Ureter (tissue), 1 donor: ENCODE results near the gene STPG1. TPM values are rescaled to one million over a fixed set of nuclear protein-coding genes. Genes with fewer than 3 reads are reported as not detected.
A peak's percentile ranks its signal among the peaks of the same experiment; 100 is the strongest.

Experiments used
- DNase-seq: peaks from one replicate; pipeline ENCODE4 v3.0.0-alpha.2; 2020; ENCODE audit warnings: low spot score
- total RNA-seq: library from RNA; stranded (reverse); gene quantifications from one replicate; pipeline ENCODE4 v1.2.4, GENCODE V29; 2023
- donor health status: DM: yes; HTN: yes; CAD: no.

Gene STPG1
- total RNA-seq, 1 donor from 2014 or later = 23.8 TPM

GRCh38 chr1:24369801-24370200 lies 43.8 kb downstream of the STPG1 start:
- no peak for DNase-seq

DNA sequence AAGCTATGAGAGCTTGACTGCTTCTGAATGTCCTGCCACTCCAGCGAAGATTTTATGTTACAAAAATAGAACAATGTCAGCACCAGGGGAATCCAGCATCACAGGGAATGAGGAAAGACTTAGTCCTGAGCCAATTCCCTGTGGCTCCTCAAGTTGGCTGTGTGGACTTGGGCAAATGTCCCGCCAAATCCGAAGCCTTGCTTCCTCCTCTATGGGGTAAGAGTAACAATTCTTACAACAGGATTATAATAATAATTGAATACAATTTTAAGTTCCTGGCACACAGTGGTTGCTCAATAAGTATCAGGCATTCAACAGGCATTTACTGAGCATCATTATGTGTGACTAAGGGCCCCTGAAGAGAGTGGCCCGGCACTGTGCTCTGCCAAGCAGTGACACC lies 44.4 kb downstream of the STPG1 start:
- no peak for DNase-seq

- DNase-seq = no peak
Observed at GRCh38 chr1:24366707-24367106, 46.9 kb downstream of the STPG1 start.

GRCh38 chr1:24364975-24365678 lies 48.5 kb downstream of the STPG1 start:
- peak; percentile 55 for DNase-seq

GRCh38 chr1:24364605-24364974 lies 49.0 kb downstream of the STPG1 start:
- DNase-seq = no peak

GRCh38 chr1:24363994-24364393 lies 49.6 kb downstream of the STPG1 start:
- no peak for DNase-seq

- no peak for DNase-seq
Observed at GRCh38 chr1:24362982-24363614, 50.5 kb downstream of the STPG1 start.

GRCh38 chr1:24362396-24362795 lies 51.2 kb downstream of the STPG1 start:
- no peak for DNase-seq

DNA sequence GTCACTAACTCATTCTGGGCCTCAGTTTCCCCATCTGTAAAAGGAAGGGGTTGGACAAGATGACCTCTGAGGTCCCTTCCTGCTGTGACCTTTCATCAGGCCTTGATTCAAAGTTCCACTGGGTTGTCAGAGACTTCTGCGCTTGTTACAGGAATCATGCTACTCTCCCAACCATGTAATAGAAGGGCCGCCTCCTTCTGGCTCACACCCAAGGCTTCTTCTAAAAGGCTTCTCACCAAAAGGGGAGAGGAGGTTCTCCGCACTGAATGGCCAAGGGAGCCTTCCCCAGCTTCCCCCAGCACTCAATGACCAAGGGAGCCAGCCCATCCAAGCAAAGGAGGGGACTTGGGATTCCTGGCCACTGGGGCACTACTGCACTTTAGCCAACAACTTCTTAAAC lies 51.8 kb downstream of the STPG1 start:
- no peak for DNase-seq

GRCh38 chr1:24360681-24361080 lies 52.9 kb downstream of the STPG1 start:
- no peak for DNase-seq

GRCh38 chr1:24357038-24357437 lies 56.5 kb downstream of the STPG1 start:
- DNase-seq = no peak

- DNase-seq = no peak
Observed at GRCh38 chr1:24355466-24355865, 58.1 kb downstream of the STPG1 start.

DNA sequence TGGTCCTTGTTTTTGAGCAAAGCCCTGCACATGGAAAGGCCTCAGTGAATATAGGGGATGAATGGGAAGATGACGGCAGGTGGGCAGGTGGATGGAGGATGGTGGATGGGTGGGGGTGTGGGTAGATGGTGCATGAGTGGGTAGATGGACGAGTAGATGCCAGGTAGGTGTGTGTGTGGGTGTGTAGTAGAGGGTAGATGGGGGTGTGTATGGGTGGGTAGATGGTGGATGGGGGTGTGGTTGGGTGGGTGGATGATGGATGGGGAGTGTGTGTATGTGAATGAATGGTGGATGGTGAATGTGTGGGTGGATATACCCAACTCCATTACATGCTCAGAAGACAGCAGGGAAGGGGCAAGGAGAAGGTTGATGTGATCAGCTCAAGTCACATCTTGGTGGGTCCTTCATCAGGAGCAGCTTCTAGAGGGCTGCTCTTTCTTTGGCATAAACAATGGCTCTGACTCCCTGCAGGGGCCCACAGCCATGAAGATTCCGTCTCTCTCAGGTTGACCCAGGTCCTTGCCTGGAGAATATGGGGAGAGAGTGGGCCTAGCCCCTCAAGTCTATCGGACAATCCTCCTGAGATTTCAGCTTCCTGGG lies 60.2 kb downstream of the STPG1 start:
- no peak for DNase-seq

- no peak for DNase-seq
Observed at GRCh38 chr1:24351918-24352627, 61.5 kb downstream of the STPG1 start.

DNA sequence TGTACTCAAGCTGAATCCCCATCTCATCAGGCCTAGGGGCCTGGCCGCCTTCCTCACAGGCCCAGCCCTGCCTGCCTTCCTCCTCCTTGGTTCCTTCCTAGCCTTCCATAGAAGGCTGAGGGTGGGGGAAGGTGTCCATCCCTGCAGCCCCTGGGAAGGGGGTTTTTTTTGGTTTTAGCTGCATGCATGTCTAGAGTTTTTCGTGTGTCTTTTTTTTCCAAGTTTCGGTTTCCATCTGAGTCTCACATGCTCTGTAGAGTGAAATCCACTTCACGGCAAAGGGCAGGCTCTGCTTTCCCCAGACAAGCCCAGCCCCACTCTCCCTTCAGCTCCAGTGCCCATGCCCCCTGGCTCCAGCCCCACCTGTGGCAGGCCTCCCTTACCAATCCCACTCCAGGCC lies 62.3 kb downstream of the STPG1 start:
- no peak for DNase-seq

DNA sequence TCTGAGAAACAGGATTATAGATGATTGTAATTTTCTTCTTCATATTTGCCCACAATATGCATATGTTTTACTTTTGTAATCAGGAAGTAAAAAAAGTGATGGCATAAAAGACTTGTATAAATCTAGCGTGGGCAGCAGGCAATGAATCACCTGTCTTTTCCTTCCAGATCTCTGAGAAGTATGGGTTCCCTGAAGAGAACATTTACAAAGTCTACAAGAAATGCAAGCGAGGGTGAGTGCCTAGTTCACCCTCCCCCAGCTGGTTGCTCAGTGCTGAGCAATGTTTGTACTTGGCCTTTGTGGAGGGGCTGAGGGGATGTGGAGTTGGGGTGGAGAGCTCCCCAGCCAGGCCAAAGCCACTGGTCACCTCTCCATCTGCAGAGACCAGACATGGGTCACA lies 63.7 kb downstream of the STPG1 start:
- no peak for DNase-seq

DNA sequence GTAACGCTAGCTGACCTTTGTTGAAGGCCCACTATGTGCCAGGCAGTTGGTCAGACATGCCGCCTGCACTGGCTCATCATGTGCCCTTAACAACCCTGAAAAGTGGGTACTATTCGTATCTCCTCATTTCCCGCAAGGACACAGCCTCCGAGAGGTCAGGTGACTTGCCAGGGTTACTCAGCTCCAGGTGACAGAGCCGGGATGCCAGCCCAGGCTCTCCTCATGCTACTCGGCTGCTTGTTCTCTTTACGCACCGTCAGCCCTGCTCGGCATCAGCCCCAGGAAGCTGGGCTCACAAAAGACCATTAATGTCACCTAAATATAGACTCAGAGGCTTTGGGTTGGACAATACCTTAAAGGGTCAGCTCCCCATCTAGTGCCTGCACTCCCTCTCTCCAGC lies 65.4 kb downstream of the STPG1 start:
- no peak for DNase-seq

DNA sequence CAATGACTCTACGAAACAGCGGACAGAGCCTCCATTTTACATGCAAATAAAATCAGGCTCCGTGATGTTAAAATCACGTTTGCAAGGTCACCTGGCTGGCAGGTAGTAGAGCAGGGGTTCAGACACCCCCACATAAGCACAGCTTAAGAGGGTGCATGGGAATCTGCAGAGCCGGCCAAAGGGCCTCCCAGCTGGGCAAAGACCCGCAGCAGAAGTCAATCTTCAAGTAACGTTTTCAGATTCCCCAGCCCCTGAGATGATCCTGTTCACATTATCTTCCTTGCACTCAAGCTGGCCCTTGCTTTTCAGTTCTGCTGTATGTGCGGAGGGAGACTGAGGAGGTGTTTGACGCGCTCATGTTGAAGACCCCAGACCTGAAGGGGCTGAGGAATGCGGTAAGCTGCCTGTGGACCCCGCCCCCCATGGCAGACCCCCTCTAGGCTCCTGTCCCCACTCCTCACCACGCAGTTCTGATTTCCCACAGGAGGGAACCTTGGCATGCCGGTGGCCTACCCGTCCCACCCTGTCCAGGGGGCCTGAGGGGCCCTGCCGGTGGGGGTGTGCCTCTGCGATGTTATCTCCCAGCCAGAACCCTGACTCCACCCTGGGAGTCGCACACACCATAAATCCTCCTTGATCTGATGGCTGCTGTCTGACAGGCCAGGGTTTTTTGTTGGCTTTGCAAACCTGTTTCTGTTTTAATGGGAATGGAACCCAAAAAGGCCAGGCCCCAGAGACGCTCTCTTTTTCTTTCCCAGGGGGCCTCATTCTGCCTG lies 66.2 kb downstream of the STPG1 start:
- no peak for DNase-seq

DNA sequence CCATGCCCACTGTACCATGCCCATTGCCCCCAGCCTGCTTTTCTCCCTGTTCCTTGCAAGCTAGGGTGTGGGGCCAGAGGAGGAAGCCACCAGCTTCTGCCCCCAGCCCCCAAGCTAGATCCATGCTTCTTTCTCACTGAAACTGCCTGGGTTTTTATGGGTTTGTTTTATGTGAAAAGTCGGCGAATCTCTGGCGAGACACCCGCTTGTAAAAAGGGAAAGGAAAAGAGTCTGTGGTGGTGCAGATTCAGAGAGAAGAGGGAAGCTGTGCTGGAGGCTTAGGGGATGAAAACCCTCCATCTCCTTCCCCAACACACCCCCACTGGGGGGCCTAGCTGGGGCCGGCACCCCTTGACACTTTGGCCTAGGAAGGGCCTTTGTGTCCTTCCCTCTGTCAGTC lies 68.2 kb downstream of the STPG1 start:
- DNase-seq = no peak

- DNase-seq = no peak
Observed at GRCh38 chr1:24344090-24344742, 69.4 kb downstream of the STPG1 start.

- DNase-seq = no peak
Observed at GRCh38 chr1:24343412-24344089, 70.0 kb downstream of the STPG1 start.
